ENCODE measurements around the gene CEP152. TPM values are rescaled to one million over a fixed set of nuclear protein-coding genes. Genes with fewer than 3 reads are reported as not detected.
"Not testable (repeated sequence)": the region's sequence is repeated elsewhere in the genome, so short reads cannot be mapped to it uniquely, and the experiment has no call there.

CEP152 gene
- total RNA-seq, 2 donors from 2014 or later: 12.3 to 19.1 TPM

DNA sequence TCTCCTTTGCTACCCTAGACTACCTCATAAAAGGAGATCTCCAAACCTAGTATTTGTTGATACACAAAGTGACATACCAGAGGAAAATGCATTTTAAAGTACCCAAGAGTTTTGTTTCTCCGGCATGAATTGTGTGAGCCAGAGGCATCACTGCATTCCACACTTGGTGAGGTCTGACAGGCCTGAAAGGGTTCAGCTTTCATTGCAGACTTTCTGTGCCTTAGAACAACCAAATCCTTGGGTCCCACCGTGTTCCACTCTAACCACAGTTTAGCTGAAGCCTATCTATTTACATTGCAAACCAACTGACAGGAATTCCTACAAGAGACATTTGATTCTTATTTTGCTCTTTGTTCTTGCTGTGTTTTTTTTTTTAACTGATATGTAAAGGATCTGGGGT lies 46.1 kb upstream of the CEP152 start:
- no peaks in the 10 kb centered on the region for H3K4me1 ChIP-seq (ENCODE audit: control insufficient read depth, insufficient read depth, low read length)
- peak; percentile 66 for DNase-seq
- no peak overlapping the region for H3K4me3 ChIP-seq (ENCODE audit: low read length)
- H3K27ac ChIP-seq (ENCODE audit: low read depth, low read length): no peak overlapping the region
- Mint-ChIP-seq H3K27me3 (ENCODE audit: insufficient read depth) (peaks cover 1% of the 10 kb centered on the region), H3K27ac (no peak overlapping the region), H3K9me3 (no peaks in the 10 kb centered on the region), H3K36me3 (ENCODE audit: low read depth) (no peaks in the 10 kb centered on the region), H3K4me1 (peaks cover 18% of the 10 kb centered on the region), H3K4me3 (no peak overlapping the region)
- H3K36me3 ChIP-seq (ENCODE audit: control insufficient read depth, insufficient read depth, low read length): no peaks in the 10 kb centered on the region
- TF ChIP-seq, protein P1, sequence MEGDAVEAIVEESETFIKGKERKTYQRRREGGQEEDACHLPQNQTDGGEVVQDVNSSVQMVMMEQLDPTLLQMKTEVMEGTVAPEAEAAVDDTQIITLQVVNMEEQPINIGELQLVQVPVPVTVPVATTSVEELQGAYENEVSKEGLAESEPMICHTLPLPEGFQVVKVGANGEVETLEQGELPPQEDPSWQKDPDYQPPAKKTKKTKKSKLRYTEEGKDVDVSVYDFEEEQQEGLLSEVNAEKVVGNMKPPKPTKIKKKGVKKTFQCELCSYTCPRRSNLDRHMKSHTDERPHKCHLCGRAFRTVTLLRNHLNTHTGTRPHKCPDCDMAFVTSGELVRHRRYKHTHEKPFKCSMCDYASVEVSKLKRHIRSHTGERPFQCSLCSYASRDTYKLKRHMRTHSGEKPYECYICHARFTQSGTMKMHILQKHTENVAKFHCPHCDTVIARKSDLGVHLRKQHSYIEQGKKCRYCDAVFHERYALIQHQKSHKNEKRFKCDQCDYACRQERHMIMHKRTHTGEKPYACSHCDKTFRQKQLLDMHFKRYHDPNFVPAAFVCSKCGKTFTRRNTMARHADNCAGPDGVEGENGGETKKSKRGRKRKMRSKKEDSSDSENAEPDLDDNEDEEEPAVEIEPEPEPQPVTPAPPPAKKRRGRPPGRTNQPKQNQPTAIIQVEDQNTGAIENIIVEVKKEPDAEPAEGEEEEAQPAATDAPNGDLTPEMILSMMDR (conservative IDR thresholded peaks at IDR 0.05): no peak
- no peak overlapping the region for H3K9ac ChIP-seq (ENCODE audit: extremely low read depth, low read length, poor library complexity, severe bottlenecking)
- no peaks in the 10 kb centered on the region for H3K27me3 ChIP-seq (ENCODE audit: control insufficient read depth, insufficient read depth, low read length, poor library complexity, severe bottlenecking)
- WGBS, 2 experiments (ENCODE audit: insufficient coverage in 1 of 2, insufficient read length in 1 of 2): 43 to 48% methylated on average over 1 to 2 of the region's 2 CpGs
- no peaks in the 10 kb centered on the region for H3K9me3 ChIP-seq (ENCODE audit: control insufficient read depth, low read length)

DNA sequence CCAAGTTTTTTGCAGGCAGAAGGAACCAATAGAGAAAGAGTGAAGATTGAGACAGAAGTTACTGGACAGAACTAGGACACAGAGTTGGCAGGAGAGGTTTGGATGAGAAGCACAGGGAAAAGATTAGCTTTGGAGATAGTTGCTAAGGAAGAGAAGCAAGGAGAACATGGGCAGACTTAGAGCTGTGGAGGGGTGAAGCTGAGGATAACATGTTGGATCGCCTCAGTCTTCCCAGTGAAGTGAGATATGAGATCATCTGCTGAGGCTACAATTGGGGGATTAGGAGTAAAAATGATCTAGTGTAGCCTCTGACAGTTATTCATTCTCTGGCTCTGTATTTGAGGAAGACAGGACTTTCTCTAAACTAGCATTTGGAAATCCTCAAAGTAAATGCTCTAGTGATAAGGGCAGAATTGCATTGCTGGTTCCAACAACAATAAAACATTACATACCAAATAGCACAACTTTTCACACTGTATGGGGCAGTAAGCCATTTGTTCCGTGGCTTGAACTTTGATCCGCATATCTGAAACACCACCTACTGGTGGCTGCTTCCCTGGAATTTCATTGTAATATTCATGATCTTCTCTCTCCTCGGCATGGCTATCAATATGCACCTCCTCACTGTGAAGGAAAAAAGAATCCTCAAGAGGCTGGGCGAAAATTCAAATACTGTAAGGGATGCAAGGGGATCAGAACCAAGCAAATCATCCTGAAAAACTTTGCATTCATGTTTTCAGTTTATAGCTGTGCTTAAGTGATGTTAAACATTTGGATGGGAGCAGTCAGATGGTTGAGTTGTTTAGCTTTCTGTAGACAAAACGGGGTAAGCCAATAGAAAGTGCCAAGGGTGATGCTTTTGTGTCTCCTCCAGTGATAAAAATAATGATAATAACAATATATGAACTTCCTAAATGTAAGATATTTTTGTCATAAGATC lies 44.9 kb upstream of the CEP152 start:
- Histone ChIP-seq H3K27ac (ENCODE audit: low read depth, low read length) (no peak overlapping the region), H3K4me1 (ENCODE audit: control insufficient read depth, insufficient read depth, low read length) (no peaks in the 10 kb centered on the region), H3K36me3 (ENCODE audit: control insufficient read depth, insufficient read depth, low read length) (no peaks in the 10 kb centered on the region), H3K9me3 (ENCODE audit: control insufficient read depth, low read length) (no peaks in the 10 kb centered on the region), H3K27me3 (ENCODE audit: control insufficient read depth, insufficient read depth, low read length, poor library complexity, severe bottlenecking) (no peaks in the 10 kb centered on the region), H3K4me3 (ENCODE audit: low read length) (no peak overlapping the region), H3K9ac (ENCODE audit: extremely low read depth, low read length, poor library complexity, severe bottlenecking) (no peak overlapping the region)
- H3K27me3 Mint-ChIP-seq (ENCODE audit: insufficient read depth): peaks cover 1% of the 10 kb centered on the region
- no peak overlapping the region for H3K27ac Mint-ChIP-seq
- H3K36me3 Mint-ChIP-seq (ENCODE audit: low read depth): no peaks in the 10 kb centered on the region
- H3K4me3 Mint-ChIP-seq: no peak overlapping the region
- no peaks in the 10 kb centered on the region for H3K9me3 Mint-ChIP-seq
- peak; percentile 63 for DNase-seq
- H3K4me1 Mint-ChIP-seq: peaks cover 18% of the 10 kb centered on the region
- TF ChIP-seq, protein P1 (conservative IDR thresholded peaks at IDR 0.05): peak; percentile 73
- 44 to 46% methylated on average over 5 to 6 of the region's 6 CpGs for WGBS, 2 experiments (ENCODE audit: insufficient coverage in 1 of 2, insufficient read length in 1 of 2)

DNA sequence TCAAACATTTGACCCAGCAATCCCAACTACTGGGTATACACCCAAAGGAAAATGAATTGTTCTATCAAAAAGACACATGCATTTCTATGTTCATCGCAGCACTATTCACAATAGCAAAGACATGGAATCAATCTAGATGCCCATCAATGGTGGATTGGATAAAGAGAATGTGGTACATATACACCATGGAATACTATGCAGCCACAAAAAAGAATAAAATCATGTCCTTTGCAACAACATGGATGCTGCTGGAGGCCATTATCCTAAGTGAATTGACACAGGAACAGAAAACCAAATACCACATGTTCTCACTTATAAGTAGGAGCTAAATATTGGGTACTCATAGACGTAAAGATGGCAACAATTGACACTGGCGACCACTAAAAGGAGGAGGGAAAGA lies 43.6 kb upstream of the CEP152 start:
- not testable (repeated sequence) for H3K27ac Mint-ChIP-seq; H3K27me3 Mint-ChIP-seq (ENCODE audit: insufficient read depth); H3K27ac ChIP-seq (ENCODE audit: low read depth, low read length); DNase-seq; H3K36me3 Mint-ChIP-seq (ENCODE audit: low read depth); H3K4me1 ChIP-seq (ENCODE audit: control insufficient read depth, insufficient read depth, low read length); H3K9me3 Mint-ChIP-seq; H3K9ac ChIP-seq (ENCODE audit: extremely low read depth, low read length, poor library complexity, severe bottlenecking); H3K36me3 ChIP-seq (ENCODE audit: control insufficient read depth, insufficient read depth, low read length); H3K4me3 ChIP-seq (ENCODE audit: low read length); H3K27me3 ChIP-seq (ENCODE audit: control insufficient read depth, insufficient read depth, low read length, poor library complexity, severe bottlenecking); H3K9me3 ChIP-seq (ENCODE audit: control insufficient read depth, low read length); H3K4me3 Mint-ChIP-seq
- WGBS, 2 experiments (ENCODE audit: insufficient coverage in 1 of 2, insufficient read length in 1 of 2): 93 to 100% methylated on average over 2 to 3 of the region's 3 CpGs
- peaks cover 18% of the 10 kb centered on the region for H3K4me1 Mint-ChIP-seq

All from endodermal cell (in vitro differentiated cells).